ENCODE results near the gene KRT8.

DNA sequence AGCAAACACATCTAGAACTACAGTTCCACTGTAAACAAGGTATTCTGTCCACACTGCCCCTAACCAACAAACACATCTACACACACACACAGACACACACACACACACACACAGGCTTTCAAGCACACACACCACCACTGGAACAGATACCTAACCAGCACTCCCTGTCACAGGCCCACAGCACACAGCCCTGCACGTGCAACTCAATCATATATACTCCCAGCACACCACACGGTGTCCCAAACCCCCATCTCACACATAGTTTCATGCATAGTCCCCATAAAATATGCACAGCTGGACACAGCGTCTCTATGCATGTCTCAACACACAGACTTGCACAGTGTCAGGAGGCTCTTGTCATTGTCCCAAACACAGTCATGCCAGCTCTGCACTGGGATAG lies 27.6 kb downstream of the KRT8 start:
- TF ChIP-seq, protein P1, sequence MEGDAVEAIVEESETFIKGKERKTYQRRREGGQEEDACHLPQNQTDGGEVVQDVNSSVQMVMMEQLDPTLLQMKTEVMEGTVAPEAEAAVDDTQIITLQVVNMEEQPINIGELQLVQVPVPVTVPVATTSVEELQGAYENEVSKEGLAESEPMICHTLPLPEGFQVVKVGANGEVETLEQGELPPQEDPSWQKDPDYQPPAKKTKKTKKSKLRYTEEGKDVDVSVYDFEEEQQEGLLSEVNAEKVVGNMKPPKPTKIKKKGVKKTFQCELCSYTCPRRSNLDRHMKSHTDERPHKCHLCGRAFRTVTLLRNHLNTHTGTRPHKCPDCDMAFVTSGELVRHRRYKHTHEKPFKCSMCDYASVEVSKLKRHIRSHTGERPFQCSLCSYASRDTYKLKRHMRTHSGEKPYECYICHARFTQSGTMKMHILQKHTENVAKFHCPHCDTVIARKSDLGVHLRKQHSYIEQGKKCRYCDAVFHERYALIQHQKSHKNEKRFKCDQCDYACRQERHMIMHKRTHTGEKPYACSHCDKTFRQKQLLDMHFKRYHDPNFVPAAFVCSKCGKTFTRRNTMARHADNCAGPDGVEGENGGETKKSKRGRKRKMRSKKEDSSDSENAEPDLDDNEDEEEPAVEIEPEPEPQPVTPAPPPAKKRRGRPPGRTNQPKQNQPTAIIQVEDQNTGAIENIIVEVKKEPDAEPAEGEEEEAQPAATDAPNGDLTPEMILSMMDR (IDR thresholded peaks at IDR 0.05; ENCODE audit: poor library complexity, severe bottlenecking): no peak
- TF ChIP-seq POLR2AphosphoS5 (IDR thresholded peaks at IDR 0.05): no peak
- TF ChIP-seq EZH2 (IDR thresholded peaks at IDR 0.05; ENCODE audit: borderline replicate concordance, insufficient read depth, low read length, poor library complexity, severe bottlenecking): no peak
- TF ChIP-seq, protein P2, sequence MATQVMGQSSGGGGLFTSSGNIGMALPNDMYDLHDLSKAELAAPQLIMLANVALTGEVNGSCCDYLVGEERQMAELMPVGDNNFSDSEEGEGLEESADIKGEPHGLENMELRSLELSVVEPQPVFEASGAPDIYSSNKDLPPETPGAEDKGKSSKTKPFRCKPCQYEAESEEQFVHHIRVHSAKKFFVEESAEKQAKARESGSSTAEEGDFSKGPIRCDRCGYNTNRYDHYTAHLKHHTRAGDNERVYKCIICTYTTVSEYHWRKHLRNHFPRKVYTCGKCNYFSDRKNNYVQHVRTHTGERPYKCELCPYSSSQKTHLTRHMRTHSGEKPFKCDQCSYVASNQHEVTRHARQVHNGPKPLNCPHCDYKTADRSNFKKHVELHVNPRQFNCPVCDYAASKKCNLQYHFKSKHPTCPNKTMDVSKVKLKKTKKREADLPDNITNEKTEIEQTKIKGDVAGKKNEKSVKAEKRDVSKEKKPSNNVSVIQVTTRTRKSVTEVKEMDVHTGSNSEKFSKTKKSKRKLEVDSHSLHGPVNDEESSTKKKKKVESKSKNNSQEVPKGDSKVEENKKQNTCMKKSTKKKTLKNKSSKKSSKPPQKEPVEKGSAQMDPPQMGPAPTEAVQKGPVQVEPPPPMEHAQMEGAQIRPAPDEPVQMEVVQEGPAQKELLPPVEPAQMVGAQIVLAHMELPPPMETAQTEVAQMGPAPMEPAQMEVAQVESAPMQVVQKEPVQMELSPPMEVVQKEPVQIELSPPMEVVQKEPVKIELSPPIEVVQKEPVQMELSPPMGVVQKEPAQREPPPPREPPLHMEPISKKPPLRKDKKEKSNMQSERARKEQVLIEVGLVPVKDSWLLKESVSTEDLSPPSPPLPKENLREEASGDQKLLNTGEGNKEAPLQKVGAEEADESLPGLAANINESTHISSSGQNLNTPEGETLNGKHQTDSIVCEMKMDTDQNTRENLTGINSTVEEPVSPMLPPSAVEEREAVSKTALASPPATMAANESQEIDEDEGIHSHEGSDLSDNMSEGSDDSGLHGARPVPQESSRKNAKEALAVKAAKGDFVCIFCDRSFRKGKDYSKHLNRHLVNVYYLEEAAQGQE (IDR thresholded peaks at IDR 0.05; ENCODE audit: borderline replicate concordance): no peak
- TF ChIP-seq RAD21 (conservative IDR thresholded peaks at IDR 0.05): no peak
- no peak for TF ChIP-seq TAF1 (IDR thresholded peaks at IDR 0.05; ENCODE audit: low read depth)
- TF ChIP-seq SMC3 (conservative IDR thresholded peaks at IDR 0.05; ENCODE audit: poor library complexity): no peak
